ENCODE data around the gene SPRYD4. TPM values are rescaled to one million over a fixed set of nuclear protein-coding genes. Genes with fewer than 3 reads are reported as not detected.

Gene SPRYD4
- total RNA-seq, 2 experiments from 2014 or later: 3.2 to 3.3 TPM

GRCh38 chr12:56517854-56518253 lies 49.5 kb downstream of the SPRYD4 start:
- no peak overlapping the region for H3K4me3 Mint-ChIP-seq
- TF ChIP-seq, protein P1, sequence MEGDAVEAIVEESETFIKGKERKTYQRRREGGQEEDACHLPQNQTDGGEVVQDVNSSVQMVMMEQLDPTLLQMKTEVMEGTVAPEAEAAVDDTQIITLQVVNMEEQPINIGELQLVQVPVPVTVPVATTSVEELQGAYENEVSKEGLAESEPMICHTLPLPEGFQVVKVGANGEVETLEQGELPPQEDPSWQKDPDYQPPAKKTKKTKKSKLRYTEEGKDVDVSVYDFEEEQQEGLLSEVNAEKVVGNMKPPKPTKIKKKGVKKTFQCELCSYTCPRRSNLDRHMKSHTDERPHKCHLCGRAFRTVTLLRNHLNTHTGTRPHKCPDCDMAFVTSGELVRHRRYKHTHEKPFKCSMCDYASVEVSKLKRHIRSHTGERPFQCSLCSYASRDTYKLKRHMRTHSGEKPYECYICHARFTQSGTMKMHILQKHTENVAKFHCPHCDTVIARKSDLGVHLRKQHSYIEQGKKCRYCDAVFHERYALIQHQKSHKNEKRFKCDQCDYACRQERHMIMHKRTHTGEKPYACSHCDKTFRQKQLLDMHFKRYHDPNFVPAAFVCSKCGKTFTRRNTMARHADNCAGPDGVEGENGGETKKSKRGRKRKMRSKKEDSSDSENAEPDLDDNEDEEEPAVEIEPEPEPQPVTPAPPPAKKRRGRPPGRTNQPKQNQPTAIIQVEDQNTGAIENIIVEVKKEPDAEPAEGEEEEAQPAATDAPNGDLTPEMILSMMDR (IDR thresholded peaks at IDR 0.05): no peak
- no peak for ATAC-seq
- ChIA-PET POLR2A (no interaction called here), CTCF (interaction anchor here (0.7 to 6.6 kb wide), 4 partner anchors 56 to 78 kb away, joined by 3 to 95 read pairs (median 38); no protein-coding TSS in a partner anchor)
- intact Hi-C loops (cut with micrococcal nuclease): no loop called here
- no peak for DNase-seq
- H3K27me3 Mint-ChIP-seq: peaks cover 1% of the 10 kb centered on the region
- no peaks in the 10 kb centered on the region for H3K36me3 Mint-ChIP-seq (ENCODE audit: low read depth)
- H3K27ac Mint-ChIP-seq: no peak overlapping the region
- H3K9me3 Mint-ChIP-seq: no peaks in the 10 kb centered on the region
- peaks cover 32% of the 10 kb centered on the region for H3K4me1 Mint-ChIP-seq (ENCODE audit: low read depth)

DNA sequence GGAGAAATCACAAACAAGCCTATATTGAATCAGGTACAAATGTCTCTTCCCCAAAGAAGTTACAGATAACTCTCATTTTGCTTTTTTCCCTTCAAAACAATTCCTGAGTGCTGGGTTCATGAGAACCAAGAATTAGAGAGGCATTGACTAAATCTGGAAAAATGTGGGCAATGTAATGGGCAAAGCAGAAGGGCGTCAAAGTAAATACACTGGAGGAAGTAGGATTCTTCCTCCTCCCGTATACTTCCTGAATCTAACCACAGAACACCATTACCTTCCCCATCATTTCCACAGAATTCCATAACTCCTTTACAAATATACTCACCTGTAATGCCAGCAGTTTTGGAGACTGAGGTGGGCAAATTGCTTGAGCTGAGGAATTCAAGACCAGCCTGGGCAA lies 50.2 kb downstream of the SPRYD4 start:
- ChIA-PET CTCF (interaction anchor here (0.6 kb wide), 1 partner anchor 118 kb away, joined by 3 read pairs; no protein-coding TSS in a partner anchor), POLR2A (no interaction called here)
- peaks cover 33% of the 10 kb centered on the region for H3K4me1 Mint-ChIP-seq (ENCODE audit: low read depth)
- H3K4me3 Mint-ChIP-seq: no peak overlapping the region
- no peak for DNase-seq
- no peaks in the 10 kb centered on the region for H3K9me3 Mint-ChIP-seq
- H3K36me3 Mint-ChIP-seq (ENCODE audit: low read depth): no peaks in the 10 kb centered on the region
- intact Hi-C loops (cut with micrococcal nuclease): no loop called here
- H3K27me3 Mint-ChIP-seq: peaks cover under 1% of the 10 kb centered on the region
- no peak overlapping the region for H3K27ac Mint-ChIP-seq
- TF ChIP-seq, protein P1 (IDR thresholded peaks at IDR 0.05): no peak
- no peak for ATAC-seq

- ATAC-seq (no peak), DNase-seq (no peak)
- ChIA-PET CTCF (interaction anchor here (2.2 kb wide), 1 partner anchor 73 kb away, joined by 11 read pairs; no protein-coding TSS in a partner anchor), POLR2A (interaction anchor here (0.6 to 2.3 kb wide), 3 partner anchors 10 to 172 kb away, joined by 3 to 5 read pairs (median 3); no protein-coding TSS in a partner anchor)
- TF ChIP-seq, protein P1 (IDR thresholded peaks at IDR 0.05): no peak
- H3K9me3 Mint-ChIP-seq: no peaks in the 10 kb centered on the region
- peaks cover 30% of the 10 kb centered on the region for H3K4me1 Mint-ChIP-seq (ENCODE audit: low read depth)
- intact Hi-C loops (cut with micrococcal nuclease): no loop called here
- H3K36me3 Mint-ChIP-seq (ENCODE audit: low read depth): no peaks in the 10 kb centered on the region
- no peaks in the 10 kb centered on the region for H3K27me3 Mint-ChIP-seq
- no peak overlapping the region for H3K27ac Mint-ChIP-seq
- H3K4me3 Mint-ChIP-seq: no peak overlapping the region
Measured at GRCh38 chr12:56520048-56520447, 51.7 kb downstream of the SPRYD4 start.

- ATAC-seq (no peak), DNase-seq (no peak)
- intact Hi-C loops (cut with micrococcal nuclease): no loop called here
- TF ChIP-seq, protein P1 (IDR thresholded peaks at IDR 0.05): no peak
- Mint-ChIP-seq H3K9me3 (no peaks in the 10 kb centered on the region), H3K36me3 (ENCODE audit: low read depth) (no peaks in the 10 kb centered on the region), H3K27ac (no peak overlapping the region), H3K27me3 (no peaks in the 10 kb centered on the region), H3K4me1 (ENCODE audit: low read depth) (peaks cover 30% of the 10 kb centered on the region), H3K4me3 (peak overlapping the region; percentile 53)
- ChIA-PET CTCF (interaction anchor here (0.6 to 2.2 kb wide), 6 partner anchors 38 to 73 kb away, joined by 3 to 11 read pairs (median 4); no protein-coding TSS in a partner anchor), POLR2A (interaction anchor here (0.6 to 2.3 kb wide), 3 partner anchors 10 to 171 kb away, joined by 3 to 5 read pairs (median 3); no protein-coding TSS in a partner anchor)
Measured at GRCh38 chr12:56520506-56520905, 52.1 kb downstream of the SPRYD4 start.

- H3K9me3 Mint-ChIP-seq: no peaks in the 10 kb centered on the region
- TF ChIP-seq, protein P1 (IDR thresholded peaks at IDR 0.05): no peak
- H3K27me3 Mint-ChIP-seq: no peaks in the 10 kb centered on the region
- peak overlapping the region; percentile 77 for H3K27ac Mint-ChIP-seq
- DNase-seq: no peak
- no peaks in the 10 kb centered on the region for H3K36me3 Mint-ChIP-seq (ENCODE audit: low read depth)
- CTCF ChIA-PET: interaction anchor here (0.6 to 2.2 kb wide), 17 partner anchors 9 to 116 kb away, joined by 3 to 11 read pairs (median 4); partner anchors contain the start of genes BAZ2A and GLS2
- intact Hi-C loops (cut with micrococcal nuclease): no loop called here
- peaks cover 30% of the 10 kb centered on the region for H3K4me1 Mint-ChIP-seq (ENCODE audit: low read depth)
- peak; percentile 41 for ATAC-seq
- POLR2A ChIA-PET: interaction anchor here (1.1 to 2.3 kb wide), 4 partner anchors 9 to 125 kb away, joined by 3 to 6 read pairs (median 4); partner anchors contain the start of gene ATP5F1B
- peak overlapping the region; percentile 66 for H3K4me3 Mint-ChIP-seq
Measured at GRCh38 chr12:56521209-56521589, 52.8 kb downstream of the SPRYD4 start.

Data from activated CD8-positive, alpha-beta T cell treated with anti-CD3 and anti-CD28 coated beads for 36 hours (primary cell).